ENCODE data around the gene DUSP23.
A peak's percentile ranks its signal among the peaks of the same experiment; 100 is the strongest.

Gene DUSP23

DNA sequence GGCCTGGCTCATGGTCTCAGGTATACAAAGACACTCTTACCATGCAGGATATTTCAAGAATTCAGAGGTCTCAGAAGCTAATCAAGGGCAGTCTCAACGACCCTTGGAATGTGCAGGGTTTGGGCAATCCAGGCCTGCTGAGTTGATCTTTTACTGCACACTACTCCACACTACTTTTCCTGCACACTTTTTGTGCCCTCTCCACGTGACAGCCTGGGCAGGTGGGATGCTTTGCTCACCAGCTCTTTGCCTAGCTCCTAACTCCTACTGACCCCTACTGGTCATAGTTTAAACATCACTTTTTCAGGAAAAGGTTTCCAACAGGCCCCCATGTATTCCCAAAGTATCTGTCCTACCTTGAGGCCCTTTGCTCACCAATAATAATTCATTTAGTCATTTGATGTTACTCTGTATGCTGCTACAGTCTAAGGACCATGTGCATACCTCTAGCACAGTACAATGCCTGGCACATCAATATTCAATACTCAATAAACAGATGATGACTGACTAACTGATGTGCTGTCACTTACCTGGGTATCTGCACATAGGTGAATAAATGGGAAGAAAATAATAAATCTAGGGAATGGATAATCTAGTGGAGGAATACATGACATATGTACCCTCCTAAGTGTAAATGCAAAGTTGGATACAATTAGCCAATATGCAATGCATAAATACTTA lies 9.6 kb downstream of the DUSP23 start:
- no peaks in the 10 kb centered on the region for H3K4me1 Mint-ChIP-seq
- H3K9me3 Mint-ChIP-seq: no peaks in the 10 kb centered on the region
- H3K4me3 Mint-ChIP-seq: no peak overlapping the region
- DNase-seq: peak; percentile 14
- peak; percentile 58 for TF ChIP-seq CTCF (IDR thresholded peaks at IDR 0.05)
- peaks cover 39% of the 10 kb centered on the region for H3K27me3 Mint-ChIP-seq (ENCODE audit: low read depth, poor library complexity)
- H3K36me3 Mint-ChIP-seq (ENCODE audit: low read depth): no peaks in the 10 kb centered on the region
- no peak overlapping the region for H3K27ac Mint-ChIP-seq

- H3K4me3 Mint-ChIP-seq: no peak overlapping the region
Measured at GRCh38 chr1:159791031-159791430, 10.3 kb downstream of the DUSP23 start.

DNA sequence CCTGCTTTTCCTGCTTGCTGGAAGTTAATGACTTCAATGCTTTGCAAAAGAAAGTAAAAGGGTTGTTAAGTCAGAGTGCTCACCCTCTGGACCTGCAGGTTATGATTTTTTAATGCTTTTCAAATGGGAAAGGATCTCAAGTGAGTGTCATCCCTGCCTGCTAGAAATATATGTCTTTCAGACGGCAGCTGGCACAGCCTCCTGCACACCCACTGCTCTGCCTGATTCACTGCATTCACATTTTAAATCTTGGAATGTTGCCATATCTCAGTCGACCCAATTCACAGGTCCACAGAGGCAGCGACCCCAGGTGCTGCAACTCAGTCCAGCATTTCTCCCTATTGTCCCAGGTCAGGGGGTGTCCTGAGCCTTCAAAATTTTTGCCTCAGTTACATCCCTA lies 10.7 kb downstream of the DUSP23 start:
- H3K27ac Mint-ChIP-seq: no peak overlapping the region
- no peaks in the 10 kb centered on the region for H3K36me3 Mint-ChIP-seq (ENCODE audit: low read depth)
- no peaks in the 10 kb centered on the region for H3K4me1 Mint-ChIP-seq
- no peaks in the 10 kb centered on the region for H3K9me3 Mint-ChIP-seq
- no peak for TF ChIP-seq CTCF (IDR thresholded peaks at IDR 0.05)
- peaks cover 37% of the 10 kb centered on the region for H3K27me3 Mint-ChIP-seq (ENCODE audit: low read depth, poor library complexity)
- DNase-seq: no peak
- no peak overlapping the region for H3K4me3 Mint-ChIP-seq

More at GRCh38 chr1:159791031-159791430, 10.3 kb downstream of the DUSP23 start:
- no peaks in the 10 kb centered on the region for H3K36me3 Mint-ChIP-seq (ENCODE audit: low read depth)
- H3K27ac Mint-ChIP-seq: no peak overlapping the region
- no peaks in the 10 kb centered on the region for H3K9me3 Mint-ChIP-seq
- H3K27me3 Mint-ChIP-seq (ENCODE audit: low read depth, poor library complexity): peaks cover 38% of the 10 kb centered on the region
- H3K4me1 Mint-ChIP-seq: no peaks in the 10 kb centered on the region
- DNase-seq: no peak
- no peak for TF ChIP-seq CTCF (IDR thresholded peaks at IDR 0.05)

- Mint-ChIP-seq H3K4me3 (no peak overlapping the region), H3K4me1 (no peaks in the 10 kb centered on the region), H3K27ac (no peak overlapping the region), H3K27me3 (ENCODE audit: low read depth, poor library complexity) (peaks cover 40% of the 10 kb centered on the region), H3K36me3 (ENCODE audit: low read depth) (no peaks in the 10 kb centered on the region), H3K9me3 (no peaks in the 10 kb centered on the region)
- no peak for TF ChIP-seq CTCF (IDR thresholded peaks at IDR 0.05)
- no peak for DNase-seq
Measured at GRCh38 chr1:159795534-159795933, 14.8 kb downstream of the DUSP23 start.

GRCh38 chr1:159798893-159799292 lies 18.1 kb downstream of the DUSP23 start:
- DNase-seq: peak; percentile 52
- H3K4me3 Mint-ChIP-seq: no peak overlapping the region
- H3K27ac Mint-ChIP-seq: no peak overlapping the region
- peaks cover 41% of the 10 kb centered on the region for H3K27me3 Mint-ChIP-seq (ENCODE audit: low read depth, poor library complexity)
- H3K4me1 Mint-ChIP-seq: no peaks in the 10 kb centered on the region
- H3K36me3 Mint-ChIP-seq (ENCODE audit: low read depth): no peaks in the 10 kb centered on the region
- TF ChIP-seq CTCF (IDR thresholded peaks at IDR 0.05): peak; percentile 55
- H3K9me3 Mint-ChIP-seq: no peaks in the 10 kb centered on the region

DNA sequence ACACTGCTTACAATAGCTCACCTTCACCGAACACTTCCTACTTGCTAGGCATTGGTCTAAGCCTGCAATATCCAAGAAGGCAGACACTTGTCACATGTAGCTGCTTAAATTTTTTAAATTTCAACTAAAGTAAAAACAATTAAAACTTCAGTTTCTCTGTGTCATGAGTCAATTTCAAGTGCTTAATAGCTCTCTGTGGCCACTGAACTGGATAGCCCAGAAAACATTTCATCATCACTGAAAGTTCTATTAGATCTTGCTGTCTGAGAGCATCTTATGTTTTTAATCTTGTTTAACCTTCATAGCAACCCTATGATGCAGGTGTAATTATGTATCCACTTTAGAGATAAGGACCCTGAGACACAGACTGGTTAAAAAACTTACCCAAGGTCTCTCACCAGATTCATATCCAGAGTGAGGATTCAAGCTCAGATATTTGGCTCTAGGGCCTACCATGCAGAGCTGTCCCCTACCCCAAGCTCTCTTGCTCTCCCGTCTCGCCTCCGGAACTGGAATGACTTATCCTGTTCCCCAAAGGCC lies 18.8 kb downstream of the DUSP23 start:
- Mint-ChIP-seq H3K27ac (no peak overlapping the region), H3K9me3 (no peaks in the 10 kb centered on the region), H3K4me3 (no peak overlapping the region), H3K27me3 (ENCODE audit: low read depth, poor library complexity) (peaks cover 45% of the 10 kb centered on the region), H3K4me1 (no peaks in the 10 kb centered on the region), H3K36me3 (ENCODE audit: low read depth) (no peaks in the 10 kb centered on the region)
- no peak for DNase-seq
- no peak for TF ChIP-seq CTCF (IDR thresholded peaks at IDR 0.05)

All from nephron progenitor cell (in vitro differentiated cells).